HFFc6 (cell line): ENCODE measurements around the gene ARSH. TPM values are rescaled to one million over a fixed set of nuclear protein-coding genes. Genes with fewer than 3 reads are reported as not detected.

Source experiments
- DNase-seq: peaks from one replicate; pipeline ENCODE4 v3.0.0-alpha.2; 2018
- H3K27ac Mint-ChIP-seq: 2 replicates; pipeline ENCODE4 v1.8.0; 2020; ENCODE audit warnings: mild to moderate bottlenecking, mixed read lengths
- H3K27me3 Mint-ChIP-seq: 2 replicates; pipeline ENCODE4 v1.8.0; 2021; ENCODE audit warnings: mild to moderate bottlenecking, moderate library complexity, mixed read lengths; ENCODE audit not compliant: insufficient read depth
- H3K36me3 Mint-ChIP-seq: 2 replicates; pipeline ENCODE4 v1.8.0; 2021; ENCODE audit warnings: low read depth, mixed read lengths
- H3K4me1 Mint-ChIP-seq: 2 replicates; pipeline ENCODE4 v1.8.0; 2020; ENCODE audit warnings: low read depth, mixed read lengths
- H3K4me3 Mint-ChIP-seq: 2 replicates; pipeline ENCODE4 v1.8.0; 2020; ENCODE audit warnings: mild to moderate bottlenecking, moderate library complexity, mixed read lengths
- H3K9me3 Mint-ChIP-seq: 2 replicates; pipeline ENCODE4 v1.8.0; 2020; ENCODE audit warnings: mild to moderate bottlenecking, mixed read lengths
- total RNA-seq, 6 experiments: library from RNA; stranded (reverse); fragmentation: NEBNext Ultra II Directional; extraction: Animal tissue kit (Norgen Biotek cat#: 25700); gene quantifications; 2 replicates in 1 of 6; 3 replicates in 5 of 6; pipeline ENCODE4 v1.2.3, GENCODE V29; 2021
- TF ChIP-seq, protein P1 (sequence below): fragments of 200-600 bp; sonication (generic); IDR thresholded peaks from 2 replicates; pipeline ENCODE4 v1.5.0; 2021; ENCODE audit warnings: antibody characterized with exemption, mild to moderate bottlenecking

The ARSH gene
- total RNA-seq, 6 experiments from 2014 or later = not detected

DNA sequence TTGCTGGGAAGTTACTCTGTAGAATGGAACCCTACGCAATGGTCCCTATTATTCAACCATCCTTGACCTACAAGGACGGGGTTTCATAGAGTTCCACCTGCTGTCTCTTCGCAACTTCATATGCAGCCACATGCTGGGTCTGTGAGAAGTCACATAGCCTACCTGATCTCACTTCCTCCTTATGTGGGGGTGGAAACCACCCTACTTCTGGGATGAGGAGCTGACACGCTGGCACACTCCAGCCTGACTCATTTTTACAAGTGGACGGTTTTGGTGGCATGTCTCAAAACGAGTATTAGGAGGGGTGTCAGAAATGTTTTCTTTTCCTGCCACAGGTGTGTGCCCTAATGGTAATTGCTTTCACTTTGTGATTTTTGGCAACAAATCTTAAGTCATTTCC lies 40.4 kb upstream of the ARSH start:
- Mint-ChIP-seq H3K4me1 (peaks cover 12% of the 10 kb centered on the region), H3K27me3 (no peaks in the 10 kb centered on the region; the same call in none of the 2 replicates), H3K27ac (no peak overlapping the region), H3K36me3 (no peaks in the 10 kb centered on the region), H3K9me3 (no peaks in the 10 kb centered on the region), H3K4me3 (no peak overlapping the region)
- no peak for DNase-seq
- TF ChIP-seq, protein P1, sequence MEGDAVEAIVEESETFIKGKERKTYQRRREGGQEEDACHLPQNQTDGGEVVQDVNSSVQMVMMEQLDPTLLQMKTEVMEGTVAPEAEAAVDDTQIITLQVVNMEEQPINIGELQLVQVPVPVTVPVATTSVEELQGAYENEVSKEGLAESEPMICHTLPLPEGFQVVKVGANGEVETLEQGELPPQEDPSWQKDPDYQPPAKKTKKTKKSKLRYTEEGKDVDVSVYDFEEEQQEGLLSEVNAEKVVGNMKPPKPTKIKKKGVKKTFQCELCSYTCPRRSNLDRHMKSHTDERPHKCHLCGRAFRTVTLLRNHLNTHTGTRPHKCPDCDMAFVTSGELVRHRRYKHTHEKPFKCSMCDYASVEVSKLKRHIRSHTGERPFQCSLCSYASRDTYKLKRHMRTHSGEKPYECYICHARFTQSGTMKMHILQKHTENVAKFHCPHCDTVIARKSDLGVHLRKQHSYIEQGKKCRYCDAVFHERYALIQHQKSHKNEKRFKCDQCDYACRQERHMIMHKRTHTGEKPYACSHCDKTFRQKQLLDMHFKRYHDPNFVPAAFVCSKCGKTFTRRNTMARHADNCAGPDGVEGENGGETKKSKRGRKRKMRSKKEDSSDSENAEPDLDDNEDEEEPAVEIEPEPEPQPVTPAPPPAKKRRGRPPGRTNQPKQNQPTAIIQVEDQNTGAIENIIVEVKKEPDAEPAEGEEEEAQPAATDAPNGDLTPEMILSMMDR = no peak

DNA sequence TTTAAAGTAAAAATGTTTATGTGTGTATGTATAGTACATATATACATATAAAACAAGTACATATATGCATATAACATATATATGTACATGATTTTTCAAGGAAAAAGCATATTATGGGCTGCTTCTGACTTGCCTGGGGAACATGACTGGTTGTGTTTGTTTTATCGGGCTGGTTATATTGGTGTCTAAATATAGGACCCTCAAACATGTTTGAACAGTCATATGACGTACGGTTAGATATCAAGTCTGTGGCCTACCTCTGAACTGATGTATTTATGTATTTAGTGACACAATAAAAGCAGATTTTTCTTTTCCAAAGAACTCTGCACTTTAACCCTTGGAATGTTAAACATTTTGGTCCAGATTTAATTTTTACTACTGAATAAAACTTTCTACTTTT lies 39.3 kb upstream of the ARSH start:
- H3K4me3 Mint-ChIP-seq = no peak overlapping the region

DNA sequence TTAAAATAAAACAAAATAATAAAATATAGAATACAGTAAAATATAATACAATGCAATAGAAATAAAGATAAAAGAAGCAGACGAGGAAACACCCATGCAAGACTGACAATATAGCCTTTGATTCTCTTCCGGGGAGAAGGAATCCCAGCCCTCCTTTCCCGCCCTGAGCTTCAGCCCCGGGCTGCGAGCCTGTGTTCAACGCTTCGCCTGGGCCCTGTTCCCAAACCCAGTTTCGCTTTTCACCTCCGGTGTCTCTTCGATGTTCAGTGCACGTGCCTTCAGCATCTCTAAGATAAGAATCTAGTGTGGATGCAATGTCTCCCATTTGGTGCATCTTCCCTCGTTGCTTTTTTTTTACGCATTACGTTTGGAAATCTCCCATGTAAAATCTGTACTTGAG lies 38.8 kb upstream of the ARSH start:
- Mint-ChIP-seq H3K27me3 (no peaks in the 10 kb centered on the region; the same call in none of the 2 replicates), H3K4me1 (peaks cover 12% of the 10 kb centered on the region), H3K27ac (no peak overlapping the region), H3K9me3 (no peaks in the 10 kb centered on the region), H3K36me3 (no peaks in the 10 kb centered on the region), H3K4me3 (no peak overlapping the region)
- TF ChIP-seq, protein P1 = no peak
- no peak for DNase-seq

More for the DNA sequence above, 39.3 kb upstream of the ARSH start:
- H3K4me1 Mint-ChIP-seq = peaks cover 12% of the 10 kb centered on the region
- no peak for DNase-seq
- no peaks in the 10 kb centered on the region; the same call in none of the 2 replicates for H3K27me3 Mint-ChIP-seq
- TF ChIP-seq, protein P1 = no peak
- no peak overlapping the region for H3K27ac Mint-ChIP-seq
- no peaks in the 10 kb centered on the region for H3K36me3 Mint-ChIP-seq
- no peaks in the 10 kb centered on the region for H3K9me3 Mint-ChIP-seq

DNA sequence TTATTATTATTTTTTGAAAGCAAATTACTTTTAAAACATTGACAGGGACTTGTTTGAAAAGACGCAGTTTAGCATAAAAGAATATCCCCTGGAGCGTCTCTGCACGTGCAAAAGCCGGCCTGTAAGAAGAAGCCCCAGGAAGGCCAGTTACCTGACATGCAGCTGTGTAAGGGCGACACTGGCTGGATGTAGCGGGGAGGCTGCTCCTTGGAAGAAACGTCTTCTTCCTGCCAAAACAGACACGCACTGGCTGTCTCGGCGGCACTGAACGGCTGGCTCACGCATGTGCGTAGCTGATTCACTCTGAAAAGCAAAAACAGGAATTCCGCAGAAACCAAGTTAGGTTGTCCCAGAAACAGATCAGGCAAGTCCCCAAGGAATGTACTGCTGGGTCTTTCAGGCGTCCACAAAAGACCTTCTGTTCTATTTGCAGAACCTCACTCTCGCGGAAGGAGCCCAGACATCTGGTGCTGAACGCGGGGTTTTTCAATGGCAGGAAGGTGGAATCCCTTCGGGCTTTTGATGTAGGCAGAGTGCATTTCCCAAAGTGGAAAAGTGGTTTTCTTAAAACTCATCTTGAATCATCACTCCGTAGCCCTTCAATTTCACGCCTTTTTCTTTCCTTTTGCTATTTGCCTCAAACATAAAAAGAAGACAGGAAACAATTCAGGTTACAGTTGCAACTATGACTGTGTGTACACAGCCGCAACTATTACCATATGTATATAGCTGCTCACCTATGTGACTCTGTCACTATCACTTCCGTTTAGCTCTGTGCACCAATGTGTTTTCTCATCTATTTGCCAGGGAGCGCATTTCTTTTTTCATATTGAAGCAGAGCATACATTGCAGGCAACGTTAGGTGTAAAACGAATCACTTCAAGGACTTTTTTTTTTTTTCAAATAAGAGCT lies 38.1 kb upstream of the ARSH start:
- no peaks in the 10 kb centered on the region for H3K9me3 Mint-ChIP-seq
- no peaks in the 10 kb centered on the region for H3K36me3 Mint-ChIP-seq

DNA sequence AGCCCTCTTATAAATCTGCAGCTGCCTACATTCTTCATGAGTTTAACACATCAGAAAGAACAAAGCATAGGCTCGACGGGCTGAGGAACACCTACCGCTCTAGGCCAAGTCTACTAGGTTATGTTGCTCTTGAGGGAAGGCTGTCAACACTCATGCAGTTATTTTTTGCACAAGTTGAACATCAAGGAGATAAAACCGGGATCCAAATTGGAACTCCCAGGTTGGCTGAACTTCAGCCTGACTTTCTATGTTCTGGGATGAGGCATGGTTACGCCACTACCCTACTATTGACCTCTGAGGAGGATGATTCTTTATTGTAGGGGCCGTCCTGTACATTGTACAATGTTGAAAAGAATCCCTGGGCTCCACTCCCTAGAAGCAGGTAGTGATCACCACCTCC lies 37.3 kb upstream of the ARSH start:
- no peaks in the 10 kb centered on the region for H3K9me3 Mint-ChIP-seq
- no peak overlapping the region for H3K4me3 Mint-ChIP-seq
- peaks cover 4% of the 10 kb centered on the region for H3K4me1 Mint-ChIP-seq
- DNase-seq = no peak
- TF ChIP-seq, protein P1 = no peak
- H3K27me3 Mint-ChIP-seq = no peaks in the 10 kb centered on the region; the same call in none of the 2 replicates
- H3K36me3 Mint-ChIP-seq = no peaks in the 10 kb centered on the region
- no peak overlapping the region for H3K27ac Mint-ChIP-seq

More for the DNA sequence above, 38.1 kb upstream of the ARSH start:
- TF ChIP-seq, protein P1 = no peak
- Mint-ChIP-seq H3K4me3 (no peak overlapping the region), H3K27me3 (no peaks in the 10 kb centered on the region; the same call in none of the 2 replicates), H3K27ac (no peak overlapping the region), H3K4me1 (peaks cover 7% of the 10 kb centered on the region)
- no peak for DNase-seq
